HG03108 (cell line): Measurements from ENCODE around the gene FGF4.

Source experiments
- ATAC-seq: cut with Tn5 transposase; IDR thresholded peaks from one replicate; pipeline ENCODE4 v1.9.1; 2021; ENCODE audit warnings: moderate library complexity; ENCODE audit not compliant: unreplicated experiment

Gene FGF4, protein sequence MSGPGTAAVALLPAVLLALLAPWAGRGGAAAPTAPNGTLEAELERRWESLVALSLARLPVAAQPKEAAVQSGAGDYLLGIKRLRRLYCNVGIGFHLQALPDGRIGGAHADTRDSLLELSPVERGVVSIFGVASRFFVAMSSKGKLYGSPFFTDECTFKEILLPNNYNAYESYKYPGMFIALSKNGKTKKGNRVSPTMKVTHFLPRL

DNA sequence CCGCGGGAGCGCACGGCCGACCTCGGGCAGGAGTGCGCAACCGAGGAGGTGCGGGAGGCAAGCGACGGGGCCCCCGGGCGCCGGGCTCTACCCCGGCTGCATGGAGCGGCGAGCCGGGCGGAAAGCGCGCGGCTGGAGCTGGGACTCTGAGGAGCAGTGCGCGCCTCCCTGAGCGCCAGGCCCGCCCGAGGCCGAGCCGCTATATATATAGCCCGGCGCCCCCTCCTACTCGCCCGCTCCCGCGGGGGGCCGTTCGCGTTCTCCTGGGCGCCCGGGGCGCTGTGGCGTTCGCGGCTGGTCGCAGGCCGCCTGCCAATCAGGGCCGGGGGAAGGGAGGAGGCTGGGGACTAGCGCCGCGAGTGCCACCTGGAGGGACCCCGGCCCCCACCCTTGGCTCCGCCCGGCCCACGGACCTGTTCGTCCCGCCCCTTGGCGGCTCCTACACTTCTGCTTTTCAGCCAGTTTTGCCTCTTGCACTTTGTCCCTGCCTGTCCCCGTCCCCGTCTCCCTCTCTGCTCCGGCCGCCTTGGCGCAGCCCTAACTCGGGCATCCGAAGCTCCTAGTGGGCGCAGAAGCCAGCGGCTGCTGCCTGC lies at the start of gene FGF4:
FGF4 (minus strand) TSS at position 179 of the 593 bp plus-strand sequence. CDS start 257 bp downstream, outside the sequence.
- ATAC-seq, result no peak

DNA sequence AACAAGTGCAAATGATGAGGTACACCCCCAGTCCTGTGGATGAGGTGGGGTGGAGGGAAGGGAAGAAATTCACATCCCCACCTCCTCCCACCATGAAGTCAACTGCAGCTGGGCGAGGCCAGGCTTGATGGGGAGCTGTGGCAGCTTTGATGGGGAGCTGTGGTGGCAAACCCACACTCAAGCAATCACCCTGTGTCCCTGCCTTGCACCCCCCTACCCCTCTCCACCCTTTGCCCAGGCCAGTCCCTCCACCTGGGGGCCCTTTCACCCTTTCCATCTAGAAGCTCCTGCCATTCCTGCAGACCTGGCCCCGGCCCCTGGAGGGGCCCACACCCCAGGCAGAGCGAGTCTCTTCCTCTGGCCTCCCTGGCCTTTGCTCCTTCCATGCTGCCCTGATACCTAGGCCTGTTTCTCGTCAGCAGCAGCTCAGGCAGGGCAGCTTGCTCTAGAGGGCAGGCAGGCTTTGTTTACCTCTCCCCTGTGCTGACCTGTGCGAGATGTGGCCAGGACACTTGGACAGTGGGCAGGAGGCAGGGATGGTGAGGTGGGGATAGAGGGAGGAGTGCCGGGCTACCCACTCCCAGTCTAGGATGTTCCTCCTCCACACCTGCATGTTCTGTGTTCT lies 48.6 kb upstream of the FGF4 start:
- ATAC-seq, result no peak

DNA sequence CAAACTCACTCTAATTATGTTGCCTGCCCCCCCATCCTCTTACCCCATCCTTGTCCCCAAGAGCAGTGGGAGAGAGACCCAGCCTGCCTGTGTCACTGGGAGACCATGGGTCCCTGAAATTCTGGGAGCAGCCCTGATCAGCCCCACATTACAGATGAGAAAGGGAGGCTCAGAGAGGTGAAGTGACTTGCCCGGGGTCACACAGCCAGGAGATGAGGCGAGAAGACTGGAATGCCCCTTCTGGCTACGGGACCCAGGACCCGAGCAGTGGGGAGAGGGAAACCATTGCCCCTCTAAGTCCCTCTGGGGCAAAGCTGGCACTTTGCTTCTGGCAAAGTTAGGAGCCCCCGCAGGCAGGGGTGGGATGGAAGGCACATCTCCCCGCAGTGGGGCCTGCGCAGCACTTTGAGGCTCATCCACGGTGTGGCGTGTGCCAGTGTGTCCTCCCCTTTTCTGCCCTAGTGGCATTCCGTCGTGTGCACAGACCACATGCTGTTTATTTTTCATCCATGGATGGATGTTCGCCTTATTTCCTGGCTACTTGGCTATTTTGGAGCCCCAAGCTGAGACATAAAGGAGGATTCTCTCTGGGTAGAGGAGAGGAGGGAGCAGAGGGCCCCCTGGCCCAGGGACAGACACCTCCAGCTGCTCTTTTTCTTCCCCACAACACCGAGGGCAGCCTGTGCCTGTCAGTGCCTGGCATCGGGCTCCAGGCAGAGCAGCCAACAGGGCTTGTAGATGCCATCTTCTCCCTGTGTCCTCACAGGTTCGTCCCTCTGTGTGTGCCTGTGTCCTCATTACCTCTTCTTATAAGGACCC lies 47.7 kb upstream of the FGF4 start:
- ATAC-seq, result no peak

DNA sequence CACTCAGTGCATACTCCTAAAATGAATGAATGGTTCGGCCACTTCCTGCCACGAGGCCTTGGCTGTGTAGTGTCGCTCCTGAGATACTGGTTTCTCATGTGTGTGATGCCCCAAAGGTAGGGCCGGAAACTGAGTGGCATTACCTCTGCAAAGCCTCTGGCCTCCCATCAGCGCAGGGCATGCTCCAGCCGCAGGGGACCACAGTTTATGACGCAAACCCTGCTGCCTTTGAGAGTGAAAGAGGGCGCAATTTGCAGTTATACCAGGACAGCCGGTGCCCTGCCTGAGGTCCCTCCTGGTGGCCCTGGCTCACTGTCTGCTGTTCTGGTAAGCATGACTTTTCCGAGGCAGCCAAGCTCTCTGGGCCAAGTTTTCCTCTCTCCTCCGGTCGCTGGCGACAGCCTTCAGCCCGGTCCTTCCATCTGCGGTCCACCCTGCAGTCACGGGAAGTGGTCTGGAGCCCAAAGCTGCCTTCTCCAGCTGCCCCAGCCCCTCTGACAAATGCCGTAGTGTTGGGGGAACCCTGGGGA lies 46.4 kb upstream of the FGF4 start:
- ATAC-seq, result no peak

DNA sequence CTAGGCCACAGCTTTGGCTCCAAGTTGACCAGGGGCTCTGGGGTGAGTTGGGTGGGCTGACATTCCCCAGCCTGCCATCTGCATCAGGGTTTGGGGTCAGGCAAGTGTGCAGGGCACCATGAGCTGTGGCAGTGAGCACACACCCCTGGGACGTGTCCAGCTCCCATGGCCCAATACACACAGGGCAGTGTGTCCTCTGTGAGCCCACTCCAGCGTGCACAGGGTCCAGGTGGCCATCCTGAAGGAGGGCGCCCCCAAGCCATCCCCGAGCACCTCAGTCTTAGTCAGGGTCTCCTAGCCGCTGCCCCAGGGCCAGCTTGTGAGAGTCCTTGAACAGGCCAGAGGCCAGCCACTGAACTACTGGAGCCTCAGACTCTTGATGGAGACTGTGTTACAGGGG lies 45.3 kb upstream of the FGF4 start:
- no peak for ATAC-seq

DNA sequence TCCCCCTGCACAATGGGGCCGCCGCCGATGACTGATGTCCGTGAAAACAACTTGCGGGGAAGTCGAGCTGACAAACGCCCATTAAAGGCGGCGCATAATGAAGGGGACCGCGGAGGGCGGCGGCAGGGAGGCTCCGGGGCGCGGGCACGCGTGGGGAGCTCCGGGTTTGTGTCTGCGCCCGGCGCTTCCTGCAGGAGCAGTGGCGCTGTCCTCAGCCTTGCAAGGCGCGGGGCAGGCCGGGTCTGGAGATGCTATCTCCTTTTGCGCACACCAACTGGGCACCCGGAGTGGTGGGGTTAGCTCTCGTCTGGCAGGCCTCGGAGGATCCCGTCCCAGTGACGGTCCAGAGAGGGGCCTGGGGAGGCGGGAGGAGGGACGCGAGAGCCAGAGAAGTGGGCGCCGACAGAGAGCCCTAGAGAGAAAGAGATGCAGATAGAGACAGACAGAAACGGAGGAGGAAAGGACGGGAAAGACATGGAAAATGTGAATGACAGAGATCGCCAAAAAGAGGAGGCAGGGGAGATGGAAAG lies 44.5 kb upstream of the FGF4 start:
- ATAC-seq, result no peak

DNA sequence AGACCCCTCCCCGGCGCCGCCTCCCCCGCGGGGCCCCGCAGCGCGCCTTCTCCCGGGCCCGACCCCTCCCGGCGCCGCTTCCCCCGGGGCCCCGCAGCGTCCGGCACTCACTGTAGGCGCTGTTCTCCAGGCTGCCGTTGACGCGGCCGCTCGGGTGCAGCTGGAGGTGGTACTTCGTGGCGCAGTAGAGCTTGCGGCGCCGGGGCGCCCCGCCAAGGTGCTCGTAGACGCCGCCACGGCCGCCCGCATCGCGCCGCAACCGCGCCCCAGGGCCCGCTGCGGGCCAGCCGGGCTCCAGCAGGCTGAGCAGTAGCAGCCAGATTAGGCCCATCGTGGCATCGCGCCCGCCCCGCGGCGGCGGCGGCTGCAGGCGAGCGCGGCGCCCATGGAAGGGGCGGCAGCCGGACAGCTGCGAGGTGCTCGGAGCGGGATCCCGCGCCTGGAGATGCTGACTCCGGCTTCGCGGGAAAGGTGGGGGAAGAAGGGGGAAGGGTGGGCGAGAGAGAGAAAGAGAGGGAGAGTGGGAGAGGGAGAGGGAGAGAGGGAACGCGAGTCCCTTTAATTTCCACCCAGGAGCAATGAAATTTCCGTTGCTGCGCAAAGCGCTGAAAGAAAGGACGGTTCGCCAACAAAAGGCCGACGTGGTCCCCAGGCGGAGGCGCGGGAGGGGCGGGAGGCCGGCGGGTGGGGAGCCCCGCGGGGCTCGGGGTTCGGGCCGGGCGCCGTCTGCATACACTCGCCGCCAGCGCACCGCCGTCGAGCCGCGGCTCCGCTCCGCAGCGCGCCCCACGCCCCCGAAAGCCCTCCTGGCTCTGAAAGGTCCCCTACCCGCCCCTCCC lies 43.7 kb upstream of the FGF4 start, which contains the start of gene FGF3:
FGF3 (minus strand) TSS at position 814 of the 839 bp plus-strand sequence; CDS start at position 331, 483 bp downstream.
- no peak for ATAC-seq

DNA sequence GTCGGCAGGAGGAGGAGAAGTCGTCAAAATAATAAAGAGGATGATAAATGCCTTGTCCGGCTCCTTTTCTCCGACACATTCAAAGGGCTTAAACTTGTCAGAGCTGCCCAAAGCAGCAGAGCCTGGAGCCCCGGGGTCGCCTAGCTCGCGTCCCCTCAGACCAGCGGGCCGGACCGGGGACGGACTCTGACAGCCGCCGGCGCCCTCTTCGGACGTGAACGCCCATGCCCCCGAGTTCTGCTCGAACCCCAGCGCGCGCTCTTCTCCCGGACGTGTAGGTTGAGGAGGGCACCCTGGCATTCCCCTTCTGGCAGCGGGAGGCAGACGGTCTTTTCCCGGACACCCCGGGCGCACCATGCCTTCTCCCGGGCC lies 43.1 kb upstream of the FGF4 start:
- ATAC-seq, result no peak

DNA sequence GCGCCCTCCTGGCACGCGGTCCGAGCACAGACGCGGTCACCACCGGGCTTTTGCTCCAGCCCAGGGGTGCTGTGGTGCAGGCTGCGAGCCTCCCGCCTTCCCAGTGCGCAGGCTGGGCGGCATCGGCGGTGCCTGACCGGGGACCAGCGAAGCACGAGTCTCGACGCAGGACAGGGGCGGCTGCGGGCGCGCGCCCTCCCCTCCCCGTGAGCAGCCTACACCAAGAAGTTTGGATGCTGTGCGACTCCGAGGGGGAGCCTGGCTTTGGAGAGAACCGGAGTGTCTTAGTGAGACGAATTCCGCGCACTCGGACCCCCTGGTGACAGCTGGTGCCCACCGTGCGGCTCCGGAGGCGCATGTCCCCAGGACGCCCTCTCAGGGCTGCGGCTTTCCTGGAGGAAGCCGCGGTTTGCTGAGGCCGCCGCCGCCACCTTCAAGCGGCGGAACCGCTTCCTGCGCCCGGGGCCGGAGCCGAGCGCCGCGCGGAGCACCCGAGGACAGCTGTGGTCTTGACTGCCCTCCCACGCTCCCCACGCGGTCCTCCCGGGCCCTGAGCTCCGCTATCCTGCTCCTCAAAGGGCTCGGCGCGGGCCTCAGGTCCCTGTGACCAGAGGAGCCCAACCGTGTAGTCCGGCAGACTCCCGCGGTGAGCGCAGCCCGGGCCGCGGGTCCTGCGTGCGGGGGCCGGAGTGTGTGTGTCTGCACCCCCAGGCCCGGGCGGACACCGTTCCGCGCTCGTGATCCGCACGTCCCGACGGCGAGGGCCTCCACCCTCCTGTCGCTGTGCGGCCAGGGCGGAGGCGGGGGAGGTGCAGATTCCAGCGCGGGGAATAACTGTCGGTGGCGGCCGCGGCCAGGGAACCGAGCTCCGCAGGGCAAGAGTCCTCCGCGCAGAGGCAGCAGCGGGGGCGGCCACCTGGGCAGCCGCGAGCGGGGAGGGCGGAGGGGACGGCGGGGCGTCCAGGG lies 42.4 kb upstream of the FGF4 start:
- no peak for ATAC-seq

DNA sequence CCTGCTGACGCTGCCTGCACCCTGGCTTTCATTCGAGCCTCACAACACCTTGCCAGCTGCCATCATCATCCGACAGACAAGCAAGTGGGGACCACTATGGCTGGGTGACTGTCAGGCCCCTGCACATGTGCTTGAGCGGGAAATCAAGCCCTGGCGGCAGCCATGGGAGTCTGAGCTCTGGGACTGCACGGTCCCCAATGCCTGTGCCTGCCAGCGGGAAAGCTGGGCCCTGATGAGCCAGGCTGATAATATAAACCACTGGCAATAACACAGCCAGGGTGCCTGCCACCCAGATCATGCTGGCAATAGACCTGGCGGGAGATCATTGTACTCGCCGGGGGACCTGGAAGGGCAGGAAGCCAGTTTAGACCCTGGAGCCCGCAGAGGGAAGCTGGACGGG lies 41.5 kb upstream of the FGF4 start:
- no peak for ATAC-seq

DNA sequence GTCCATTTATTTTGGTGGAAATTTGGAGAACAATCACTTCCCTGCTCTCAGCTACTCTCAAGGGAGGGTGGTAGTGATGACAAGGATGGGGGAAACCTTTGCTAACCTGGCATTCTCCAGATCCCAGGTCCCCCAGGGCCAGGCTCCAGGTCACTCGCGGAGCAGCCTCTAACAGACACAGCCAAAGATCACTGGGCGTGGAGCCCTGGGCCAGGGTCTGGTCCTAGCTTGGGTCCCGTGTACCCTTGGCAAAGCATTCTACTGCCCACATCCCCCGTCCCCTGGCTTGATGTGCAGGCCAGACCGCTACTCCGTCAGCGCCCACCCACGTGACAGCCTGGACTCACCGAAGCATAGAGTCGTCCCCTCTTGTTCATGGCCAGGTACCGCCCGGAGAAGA lies 40.8 kb upstream of the FGF4 start:
- ATAC-seq, result no peak

DNA sequence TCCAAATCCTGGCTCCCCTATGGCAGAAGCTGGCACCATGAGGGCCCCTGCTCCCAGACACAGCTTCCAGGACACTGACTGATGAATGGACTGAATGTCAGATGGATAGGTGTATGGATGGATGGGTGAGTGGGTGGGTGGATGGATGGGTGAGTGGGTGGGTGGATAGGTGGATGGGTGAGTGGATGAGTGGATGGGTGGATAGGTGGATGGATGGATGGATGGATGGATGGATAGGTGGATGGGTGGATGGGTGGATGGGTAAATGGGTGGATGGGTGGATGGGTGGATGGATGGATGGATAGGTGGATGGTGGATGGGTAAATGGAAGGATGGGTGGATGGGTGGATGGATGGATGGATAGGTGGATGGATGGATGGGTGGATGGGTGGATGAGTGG lies 39.8 kb upstream of the FGF4 start:
- ATAC-seq, result no peak

DNA sequence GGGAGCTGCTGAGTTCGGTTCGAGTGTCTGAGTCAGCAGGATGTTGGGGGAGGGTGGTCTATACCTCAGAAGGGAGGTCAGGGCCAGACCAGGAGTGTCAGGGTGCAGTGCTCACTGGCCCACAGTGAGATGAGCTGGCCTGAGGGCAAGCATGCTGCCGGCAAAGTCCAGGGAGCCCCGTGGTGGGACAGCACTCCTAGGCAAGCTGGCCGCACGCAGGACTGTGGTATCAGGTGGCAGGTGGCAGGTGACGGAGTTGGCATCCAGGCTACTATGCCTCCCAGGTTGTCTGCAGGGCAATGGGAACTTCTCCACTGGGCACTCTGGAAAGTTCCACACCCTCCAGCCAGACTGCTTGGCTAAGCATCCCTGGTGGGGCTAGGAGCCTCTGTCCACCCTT lies 39.3 kb upstream of the FGF4 start:
- no peak for ATAC-seq

DNA sequence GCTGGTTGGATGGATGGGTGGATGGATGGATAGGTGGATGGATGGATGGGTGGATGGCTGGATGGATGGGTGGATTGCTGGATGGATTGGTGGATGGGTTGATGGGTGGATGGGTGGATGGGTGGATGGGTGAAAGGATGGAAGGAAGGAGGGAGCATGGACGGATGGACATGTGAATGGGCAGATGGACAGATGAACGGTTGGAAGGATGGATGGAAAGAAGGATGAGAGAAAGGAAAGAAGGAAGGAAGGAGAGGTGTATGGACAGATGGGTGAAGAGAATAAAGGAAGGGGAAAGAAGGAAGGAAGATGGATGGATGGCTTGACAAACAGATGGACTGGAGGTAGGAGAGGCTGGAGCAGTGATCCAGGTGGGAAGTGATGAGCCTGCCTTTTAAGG lies 38.7 kb upstream of the FGF4 start:
- ATAC-seq, result no peak

DNA sequence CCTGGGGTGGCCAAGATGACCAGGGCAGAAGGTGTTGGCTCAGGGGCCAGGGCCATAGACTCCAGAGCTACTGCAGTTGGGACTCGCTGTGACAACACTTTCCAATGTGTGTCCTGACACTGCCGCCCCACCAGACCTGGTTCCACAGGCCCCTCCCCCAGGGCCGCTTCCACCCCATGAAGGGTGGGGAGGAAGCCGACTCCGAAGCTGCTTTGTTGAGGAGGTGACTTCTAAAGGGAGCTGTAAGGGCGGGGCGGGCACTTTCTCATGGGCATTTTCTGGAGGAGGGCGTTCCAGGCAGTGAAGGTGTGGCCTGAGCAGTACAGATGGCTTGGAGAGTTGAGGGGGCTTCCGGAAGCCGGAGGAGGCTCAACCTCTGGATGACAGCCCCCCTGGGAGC lies 37.8 kb upstream of the FGF4 start:
- ATAC-seq, result no peak

DNA sequence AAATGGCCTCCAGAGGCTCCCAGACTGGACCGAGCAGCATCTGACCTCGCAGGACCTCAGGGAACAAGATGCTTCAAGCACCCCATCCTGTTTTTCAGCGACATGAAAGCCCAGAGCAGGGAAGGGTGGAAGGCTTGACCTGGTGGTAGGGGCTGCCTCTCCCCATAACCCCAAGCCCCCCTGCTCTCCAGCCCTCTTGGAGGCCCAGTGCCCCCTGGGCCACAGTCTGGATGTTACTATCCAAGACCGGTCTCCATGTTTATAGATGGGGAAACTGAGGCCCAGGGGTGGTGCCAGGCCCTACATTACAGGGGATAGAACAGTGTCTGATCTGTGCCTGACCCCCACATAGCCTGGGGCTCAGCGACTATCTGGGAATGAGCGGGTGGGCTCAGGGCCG lies 37.1 kb upstream of the FGF4 start:
- no peak for ATAC-seq

DNA sequence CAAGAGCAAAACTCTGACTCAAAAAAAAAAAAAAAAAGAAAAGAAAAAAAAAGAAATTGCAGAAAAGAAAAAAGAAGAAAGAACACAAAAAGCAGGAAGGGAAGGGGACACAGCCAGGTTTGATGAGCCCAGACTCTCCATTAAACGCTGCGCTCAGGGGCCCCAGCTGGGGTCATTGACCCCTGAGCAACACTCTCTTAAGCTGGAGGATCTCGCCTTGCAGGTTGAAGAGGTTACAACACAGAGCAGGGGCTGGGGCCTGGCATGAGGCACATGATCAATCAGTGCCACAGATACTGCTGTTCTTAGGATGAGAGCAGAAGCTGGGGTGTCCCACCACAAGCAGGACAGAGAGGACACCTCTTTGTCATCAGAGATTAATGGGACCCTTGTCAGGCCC lies 36.3 kb upstream of the FGF4 start:
- ATAC-seq, result no peak

DNA sequence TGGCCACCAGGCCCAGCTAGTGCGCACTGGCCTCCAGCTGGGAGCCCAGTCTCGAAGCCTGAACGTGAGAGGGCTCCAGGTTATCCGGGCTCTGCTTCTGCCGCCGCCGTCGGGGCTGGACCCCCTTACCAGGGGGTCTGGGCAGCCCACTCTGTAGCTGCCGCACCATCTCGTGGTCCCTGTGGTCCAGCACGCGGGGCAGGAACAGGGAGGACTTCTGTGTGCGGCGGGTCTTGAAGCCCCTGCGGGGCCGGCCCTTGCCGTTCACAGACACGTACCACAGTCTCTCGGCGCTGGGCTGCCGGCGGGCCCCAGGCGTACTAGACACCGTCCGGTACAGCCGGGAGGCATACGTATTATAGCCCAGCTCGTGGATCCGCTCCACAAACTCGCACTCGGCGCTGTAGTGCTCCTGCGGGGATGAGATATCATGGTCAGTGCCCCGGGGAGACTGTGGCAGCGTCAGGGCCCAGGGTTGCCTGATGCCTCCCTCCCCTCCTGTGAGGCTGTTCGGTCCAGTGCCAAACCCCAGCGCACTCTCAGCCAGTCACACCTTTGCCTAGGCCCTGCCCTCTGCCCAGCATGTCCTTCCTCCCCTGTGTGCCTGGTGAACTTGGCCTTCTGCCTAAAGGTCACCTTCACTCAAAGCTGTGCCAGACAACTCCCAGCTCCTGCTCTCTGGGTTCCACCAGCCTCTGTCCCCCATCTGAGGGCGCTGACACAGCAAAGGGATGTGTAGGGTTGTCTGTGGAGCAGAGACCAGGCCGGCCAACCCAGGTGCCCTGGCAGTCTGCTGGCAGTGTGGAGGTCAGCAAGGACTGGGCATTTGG lies 35.4 kb upstream of the FGF4 start:
- ATAC-seq, result no peak
